ENCODE data around the gene GAL3ST2.
"Not testable (repeated sequence)": the region's sequence is repeated elsewhere in the genome, so short reads cannot be mapped to it uniquely, and the experiment has no call there.

Gene GAL3ST2

GRCh38 chr2:241796209-241796608 is 19.6 kb downstream of the GAL3ST2 start:
- no peak for DNase-seq

GRCh38 chr2:241796610-241797138 is 20.1 kb downstream of the GAL3ST2 start:
- DNase-seq = no peak

- DNase-seq = no peak
Measured at GRCh38 chr2:241797441-241798080, 20.9 kb downstream of the GAL3ST2 start.

DNA sequence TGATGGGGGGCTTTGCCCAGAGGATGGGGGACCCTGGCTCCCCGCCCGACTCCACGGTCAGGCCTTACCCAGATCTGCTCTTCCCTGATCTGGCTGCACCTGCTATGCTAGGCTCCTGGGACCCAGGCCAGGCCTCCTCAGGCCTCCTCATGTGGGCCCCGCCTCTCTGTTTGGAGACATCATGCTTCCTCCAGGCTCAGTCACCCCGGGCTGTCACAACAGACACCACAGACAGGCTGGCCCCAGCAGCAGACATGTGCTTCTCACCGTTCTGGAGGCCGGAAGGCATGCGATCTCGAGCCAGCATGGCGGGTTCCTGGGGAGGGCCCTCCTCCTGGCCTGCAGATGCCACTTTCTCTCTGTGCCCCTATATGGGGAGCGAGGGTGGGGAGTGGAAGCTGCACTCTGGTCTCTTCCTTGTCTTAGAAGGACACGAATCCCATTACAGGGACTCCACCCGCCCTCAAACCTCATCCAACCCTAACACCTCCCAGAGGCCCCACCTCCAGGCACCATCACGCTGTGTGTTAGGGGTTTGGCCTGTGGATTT is 21.5 kb downstream of the GAL3ST2 start:
- no peak for DNase-seq

GRCh38 chr2:241798631-241799521 is 22.3 kb downstream of the GAL3ST2 start:
- no peak for DNase-seq

GRCh38 chr2:241799522-241800197 is 23.0 kb downstream of the GAL3ST2 start:
- DNase-seq = no peak

GRCh38 chr2:241800198-241800903 is 23.7 kb downstream of the GAL3ST2 start:
- not testable (repeated sequence) for DNase-seq

DNA sequence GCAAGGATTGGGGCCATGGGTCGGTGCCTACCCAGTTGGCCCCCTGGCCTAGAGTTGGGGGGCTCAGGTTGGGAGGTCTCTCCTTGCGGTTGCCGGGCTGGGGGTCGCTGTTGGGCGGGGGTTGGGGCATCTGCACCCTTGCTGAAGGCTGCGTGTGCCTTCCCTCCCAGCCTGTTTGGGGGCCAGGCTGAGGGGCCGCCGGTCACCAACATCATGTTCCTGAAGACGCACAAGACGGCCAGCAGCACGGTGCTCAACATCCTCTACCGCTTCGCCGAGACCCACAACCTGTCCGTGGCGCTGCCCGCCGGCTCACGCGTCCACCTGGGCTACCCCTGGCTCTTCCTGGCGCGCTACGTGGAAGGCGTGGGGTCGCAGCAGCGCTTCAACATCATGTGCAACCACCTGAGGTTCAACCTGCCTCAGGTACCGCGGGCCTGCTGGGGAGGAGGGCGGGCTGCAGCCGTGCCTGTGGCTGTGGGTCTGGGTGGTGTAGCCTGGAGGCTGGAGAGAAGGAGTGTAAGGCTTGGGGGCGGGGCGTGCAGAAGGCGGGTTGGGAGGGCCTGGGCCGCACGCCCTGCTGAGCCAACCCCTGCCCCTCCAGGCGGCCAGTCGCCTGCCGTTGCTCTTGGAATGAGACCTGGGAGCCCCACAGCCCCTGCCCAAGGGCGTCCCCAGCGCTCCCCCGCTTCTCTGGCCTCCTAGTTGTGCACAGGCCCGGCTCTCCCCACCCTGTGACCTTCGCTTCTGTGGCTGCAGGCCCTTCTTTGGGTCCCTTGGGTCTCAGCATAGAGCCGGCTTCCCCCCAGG is 25.2 kb downstream of the GAL3ST2 start:
- no peak for DNase-seq

- no peak for DNase-seq
Measured at GRCh38 chr2:241802421-241803318, 26.0 kb downstream of the GAL3ST2 start.

DNA sequence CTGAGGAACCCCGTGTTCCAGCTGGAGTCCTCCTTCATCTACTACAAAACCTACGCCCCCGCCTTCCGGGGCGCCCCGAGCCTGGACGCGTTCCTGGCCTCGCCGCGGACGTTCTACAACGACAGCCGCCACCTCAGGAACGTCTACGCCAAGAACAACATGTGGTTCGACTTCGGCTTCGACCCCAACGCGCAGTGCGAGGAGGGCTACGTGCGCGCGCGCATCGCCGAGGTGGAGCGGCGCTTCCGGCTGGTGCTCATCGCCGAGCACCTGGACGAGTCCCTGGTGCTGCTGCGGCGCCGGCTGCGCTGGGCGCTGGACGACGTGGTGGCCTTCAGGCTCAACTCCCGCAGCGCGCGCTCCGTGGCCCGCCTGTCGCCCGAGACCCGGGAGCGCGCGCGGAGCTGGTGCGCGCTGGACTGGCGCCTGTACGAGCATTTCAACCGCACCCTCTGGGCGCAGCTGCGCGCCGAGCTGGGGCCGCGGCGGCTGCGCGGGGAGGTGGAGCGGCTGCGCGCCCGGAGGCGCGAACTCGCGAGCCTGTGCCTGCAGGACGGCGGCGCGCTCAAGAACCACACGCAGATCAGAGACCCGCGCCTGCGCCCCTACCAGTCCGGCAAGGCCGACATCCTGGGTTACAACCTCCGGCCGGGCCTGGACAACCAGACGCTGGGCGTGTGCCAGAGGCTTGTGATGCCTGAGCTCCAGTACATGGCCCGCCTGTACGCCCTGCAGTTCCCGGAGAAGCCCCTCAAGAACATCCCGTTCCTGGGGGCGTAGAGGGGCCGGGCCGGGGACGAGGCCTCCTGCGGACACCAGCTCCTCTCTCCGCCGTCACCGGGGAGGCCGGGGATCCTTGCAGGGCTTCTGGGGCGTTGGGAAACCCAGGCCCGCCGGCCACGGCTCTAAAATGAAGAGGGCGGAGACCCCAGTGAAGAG is 27.0 kb downstream of the GAL3ST2 start:
- peak; percentile 60 for DNase-seq

- DNase-seq = peak; percentile 34
Measured at GRCh38 chr2:241804326-241805229, 28.0 kb downstream of the GAL3ST2 start.

- DNase-seq = not testable (repeated sequence)
Measured at GRCh38 chr2:241806217-241806616, 29.6 kb downstream of the GAL3ST2 start.

GRCh38 chr2:241808051-241808720 is 31.6 kb downstream of the GAL3ST2 start:
- DNase-seq = no peak

GRCh38 chr2:241808721-241809382 is 32.2 kb downstream of the GAL3ST2 start, which contains the start of gene NEU4:
NEU4 (plus strand) TSS chr2:241809193; CDS start chr2:241814485, 5,292 bp downstream.
- DNase-seq = no peak

- no peak for DNase-seq
Measured at GRCh38 chr2:241809383-241810306, 33.0 kb downstream of the GAL3ST2 start.
